RWPE1 (cell line): ENCODE measurements around the gene TACC2.
"Not testable (repeated sequence)": the region's sequence is repeated elsewhere in the genome, so short reads cannot be mapped to it uniquely, and the experiment has no call there.

Experiments used
- CTCF ChIA-PET: fragments of 350-600 bp; sonication (Branson Sonifier 250); formaldehyde crosslinking; extraction: SDS; loops from one replicate; lab custom pipeline; 2021; lab: Yijun Ruan, JAX
- POLR2A ChIA-PET: fragments of 400-600 bp; formaldehyde crosslinking; extraction: SDS; loops from one replicate; lab custom pipeline; 2020; ENCODE audit warnings: antibody characterized with exemption; ENCODE audit not compliant: low non-redundant PET; lab: Yijun Ruan, JAX
- DNase-seq: peaks from one replicate; pipeline ENCODE4 v3.0.0; 2012; ENCODE audit warnings: low spot score
- H3K27ac ChIP-seq: fragments of 450-650 bp; 2 replicates; pipeline ENCODE4 v1.5.1; 2017
- CTCF ChIP-seq: fragments of 450-650 bp; conservative IDR thresholded peaks from 2 replicates; pipeline ENCODE4 v1.5.1; 2017; ENCODE audit warnings: low read depth, mild to moderate bottlenecking

The TACC2 gene

GRCh38 chr10:122089311-122090017 lies 100.5 kb downstream of the TACC2 start:
- ChIA-PET POLR2A (interaction anchor here (0.5 kb wide), 1 partner anchor 44 kb away, joined by 4 read pairs; no protein-coding TSS in a partner anchor), CTCF (interaction anchor here (0.7 to 1.9 kb wide), 3 partner anchors 38 to 325 kb away, joined by 3 to 6 read pairs (median 4); partner anchors contain the start of gene NSMCE4A)
- peak; percentile 94 for DNase-seq
- no peak; the same call in 1 of the 2 replicates for TF ChIP-seq CTCF
- H3K27ac ChIP-seq, result peak overlapping the region; percentile 89

GRCh38 chr10:122091722-122092121 lies 102.8 kb downstream of the TACC2 start:
- ChIA-PET CTCF (no interaction called here), POLR2A (no interaction called here)
- no peak for DNase-seq
- H3K27ac ChIP-seq, result peak overlapping the region; percentile 44
- no peak for TF ChIP-seq CTCF

GRCh38 chr10:122093076-122093475 lies 104.1 kb downstream of the TACC2 start:
- DNase-seq, result no peak
- TF ChIP-seq CTCF, result no peak
- H3K27ac ChIP-seq, result no peak overlapping the region
- ChIA-PET POLR2A (interaction anchor here (0.7 kb wide), 1 partner anchor 166 kb away, joined by 7 read pairs; no protein-coding TSS in a partner anchor), CTCF (interaction anchor here (0.6 kb wide), 1 partner anchor 44 kb away, joined by 3 read pairs; no protein-coding TSS in a partner anchor)

- DNase-seq, POLR2A ChIA-PET, CTCF ChIA-PET: not testable (repeated sequence)
- peak overlapping the region; percentile 21 for H3K27ac ChIP-seq
Observed at GRCh38 chr10:122096181-122096580, 107.2 kb downstream of the TACC2 start.

- no peak for TF ChIP-seq CTCF
- CTCF ChIA-PET, result no interaction called here
- no peak for DNase-seq
- H3K27ac ChIP-seq, result peak overlapping the region; percentile 21
- POLR2A ChIA-PET, result no interaction called here
Observed at GRCh38 chr10:122096705-122097104, 107.7 kb downstream of the TACC2 start.

GRCh38 chr10:122097935-122098334 lies 109.0 kb downstream of the TACC2 start:
- CTCF ChIA-PET, result no interaction called here
- DNase-seq, result no peak
- H3K27ac ChIP-seq, result 0 out of 2 replicates have a peak overlapping the region, but pooled peaks have one; percentile 10
- no peak for TF ChIP-seq CTCF
- POLR2A ChIA-PET, result no interaction called here

GRCh38 chr10:122098924-122099323 lies 110.0 kb downstream of the TACC2 start:
- peak overlapping the region; percentile 48 for H3K27ac ChIP-seq
- ChIA-PET POLR2A (interaction anchor here (0.6 kb wide), 1 partner anchor 17 kb away, joined by 3 read pairs; no protein-coding TSS in a partner anchor), CTCF (interaction anchor here (0.5 to 1.5 kb wide), 3 partner anchors 21 to 1213 kb away, joined by 3 to 5 read pairs (median 4); no protein-coding TSS in a partner anchor)
- TF ChIP-seq CTCF, result no peak
- no peak for DNase-seq
